HCT116 (cell line): ENCODE measurements around the gene GALNT11. TPM values are rescaled to one million over a fixed set of nuclear protein-coding genes. Genes with fewer than 3 reads are reported as not detected.

ENCODE experiments used
- ATAC-seq: fragments of 200-7000 bp; cut with Tn5 transposase; 2 replicates; pipeline ENCODE4 v1.9.1; 2020; ENCODE audit warnings: mild to moderate bottlenecking, moderate library complexity
- BruUV-seq: library from RNA; stranded (reverse); fragments of 400-500 nt; replicated peaks from 2 replicates; lab custom pipeline; 2021; lab: Mats Ljungman, UMichigan
- CTCF ChIA-PET: fragments of 300-600 bp; sonication (Branson Sonifier 250); formaldehyde crosslinking; loops from one replicate; lab custom pipeline; 2021; ENCODE audit warnings: antibody characterized with exemption; lab: Charles Lee
- POLR2A ChIA-PET: fragments of 300-600, 350-600 bp; sonication (Branson Sonifier 250); formaldehyde crosslinking; loops from one replicate; lab custom pipeline; 2021; ENCODE audit warnings: antibody characterized with exemption; lab: Charles Lee
- RAD21 ChIA-PET, 2 experiments: fragments of 300-600 bp; sonication (Branson Sonifier 250); formaldehyde crosslinking; loops; one replicate each; lab custom pipeline; 2023; ENCODE audit warnings: low total read pairs in 2 of 2; ENCODE audit not compliant: uncharacterized antibody in 2 of 2, unreplicated experiment in 2 of 2, low non-redundant PET in 1 of 2; lab: Charles Lee
- DNase-seq: peaks from one replicate; pipeline ENCODE4 v3.0.0-alpha.2; 2010; ENCODE audit warnings: low read depth, low spot score
- H2AFZ ChIP-seq: fragments of 200-600 bp; shearing (Covaris generic), sonication (generic); 2 replicates; pipeline ENCODE4 v1.6.1; 2017; ENCODE audit warnings: low read depth, mixed run types, mixed read lengths, antibody characterized with exemption, low read length; ENCODE audit not compliant: poor library complexity, severe bottlenecking
- H3K27ac ChIP-seq: 2 replicates; pipeline ENCODE4 v1.5.1; 2012; ENCODE audit warnings: low read depth, low read length
- H3K27me3 ChIP-seq: fragments of 200-600 bp; sonication (generic); 2 replicates; pipeline ENCODE4 v1.6.1; 2016; ENCODE audit warnings: mixed run types, low read length, mixed read lengths; ENCODE audit not compliant: insufficient read depth
- H3K36me3 ChIP-seq, 2 experiments: fragments of 200-500 bp in 1 of 2; fragments of 200-600 bp in 1 of 2; sonication (Bioruptor generic) in 1 of 2; sonication (generic) in 1 of 2; 2 replicates each; pipeline versions ENCODE4 v1.5.1 to v1.6.1; 2014 to 2016; ENCODE audit warnings: low read length in 2 of 2, inconsistent platforms in 1 of 2, mixed read lengths in 1 of 2, mixed run types in 1 of 2; ENCODE audit not compliant: insufficient read depth in 2 of 2, control insufficient read depth in 1 of 2
- H3K4me1 ChIP-seq, 2 experiments: fragments of 200-600 bp in 1 of 2; sonication (generic) in 1 of 2; 2 replicates each; pipeline versions ENCODE4 v1.5.1 to v1.6.1; 2012 to 2017; ENCODE audit warnings: low read length in 2 of 2, inconsistent platforms in 1 of 2, mild to moderate bottlenecking in 1 of 2, mixed read lengths in 1 of 2, mixed run types in 1 of 2, moderate library complexity in 1 of 2; ENCODE audit not compliant: insufficient read depth in 2 of 2, control insufficient read depth in 1 of 2
- H3K4me2 ChIP-seq: fragments of 200-600 bp; sonication (generic); 2 replicates; pipeline ENCODE4 v1.6.1; 2017; ENCODE audit warnings: mixed run types, low read length, mixed read lengths
- H3K4me3 ChIP-seq, 2 experiments: fragments of 200-600 bp in 1 of 2; sonication (generic) in 1 of 2; replicated peaks in 1 of 2; 2 replicates each; pipeline ENCODE4 v1.5.1; 2011 to 2016; ENCODE audit warnings: low read length in 2 of 2, control low read depth in 1 of 2, low read depth in 1 of 2, mild to moderate bottlenecking in 1 of 2, mixed read lengths in 1 of 2, mixed run types in 1 of 2
- H3K79me2 ChIP-seq: fragments of 200-600 bp; sonication (generic); 2 replicates; pipeline ENCODE4 v1.6.1; 2017; ENCODE audit warnings: mild to moderate bottlenecking, mixed run types, low read length, moderate library complexity, mixed read lengths; ENCODE audit not compliant: insufficient read depth
- H3K9ac ChIP-seq: fragments of 200-600 bp; sonication (generic); 2 replicates; pipeline ENCODE4 v1.6.1; 2016; ENCODE audit warnings: low read length, mixed read lengths
- H3K9me2 ChIP-seq: fragments of 200-600 bp; sonication (generic), shearing (Covaris generic); 2 replicates; pipeline ENCODE4 v1.6.1; 2017; ENCODE audit warnings: mixed run types, mild to moderate bottlenecking, moderate library complexity; ENCODE audit not compliant: insufficient read depth
- H3K9me3 ChIP-seq, 2 experiments: fragments of 200-500 bp in 1 of 2; fragments of 200-600 bp in 1 of 2; sonication (Bioruptor generic) in 1 of 2; sonication (generic) in 1 of 2; 2 replicates each; pipeline ENCODE4 v1.6.1; 2014 to 2017; ENCODE audit warnings: low read length in 2 of 2, mixed read lengths in 2 of 2, inconsistent platforms in 1 of 2, low read depth in 1 of 2, mild to moderate bottlenecking in 1 of 2, mixed run types in 1 of 2, moderate library complexity in 1 of 2; ENCODE audit not compliant: control insufficient read depth in 1 of 2, insufficient read depth in 1 of 2
- H4K20me1 ChIP-seq: fragments of 200-600 bp; sonication (generic), shearing (Covaris generic); 2 replicates; pipeline ENCODE4 v1.6.1; 2017; ENCODE audit warnings: mixed run types, mild to moderate bottlenecking, moderate library complexity; ENCODE audit not compliant: insufficient read depth
- CBX3 ChIP-seq: IDR thresholded peaks from 2 replicates; pipeline ENCODE4 v1.6.1; 2012; ENCODE audit warnings: low read depth
- CEBPB ChIP-seq: IDR thresholded peaks from 2 replicates; pipeline ENCODE4 v1.6.1; 2012; ENCODE audit warnings: low read depth
- ELF1 ChIP-seq: IDR thresholded peaks from 2 replicates; pipeline ENCODE4 v1.6.1; 2012; ENCODE audit warnings: low read depth, borderline replicate concordance
- EZH2 ChIP-seq: fragments of 200-600 bp; sonication (generic); IDR thresholded peaks from 2 replicates; pipeline ENCODE4 v1.6.1; 2017; ENCODE audit warnings: antibody characterized with exemption, mixed run types
- EZH2phosphoT487 ChIP-seq: fragments of 200-600 bp; IDR thresholded peaks from 2 replicates; pipeline ENCODE4 v1.6.1; 2018; ENCODE audit warnings: antibody characterized with exemption, borderline replicate concordance
- FOSL1 ChIP-seq: IDR thresholded peaks from 2 replicates; pipeline ENCODE4 v1.6.1; 2012; ENCODE audit warnings: low read depth
- JUND ChIP-seq: IDR thresholded peaks from 2 replicates; pipeline ENCODE4 v1.6.1; 2012
- POLR2AphosphoS5 ChIP-seq: IDR thresholded peaks from 2 replicates; pipeline ENCODE4 v1.6.1; 2011; ENCODE audit warnings: mild to moderate bottlenecking, low read depth, low read length, moderate library complexity
- RAD21 ChIP-seq: IDR thresholded peaks from 2 replicates; pipeline ENCODE4 v1.6.1; 2012; ENCODE audit warnings: low read depth, mild to moderate bottlenecking
- SRF ChIP-seq: IDR thresholded peaks from 2 replicates; pipeline ENCODE4 v1.6.1; 2012; ENCODE audit warnings: low read depth
- TCF7L2 ChIP-seq: IDR thresholded peaks from 2 replicates; pipeline ENCODE4 v1.7.0; 2011; ENCODE audit warnings: borderline replicate concordance, inconsistent platforms; ENCODE audit not compliant: insufficient read depth, insufficient read length; ENCODE audit errors: extremely low read depth
- ZBTB33 ChIP-seq: IDR thresholded peaks from 2 replicates; pipeline ENCODE4 v1.6.1; 2011; ENCODE audit warnings: mild to moderate bottlenecking, low read length, moderate library complexity; ENCODE audit not compliant: insufficient replicate concordance; ENCODE audit errors: extremely low read depth
- ZFX ChIP-seq: fragments of 450-650 bp; IDR thresholded peaks from 2 replicates; pipeline ENCODE4 v1.6.1; 2017
- ZNF274 ChIP-seq: fragments of 200-500 bp; sonication (Bioruptor generic); IDR thresholded peaks from 2 replicates; pipeline ENCODE4 v1.6.1; 2014; ENCODE audit warnings: mild to moderate bottlenecking, low read depth, low read length, inconsistent platforms
- intact Hi-C: fragments of 100-400 bp; cut with micrococcal nuclease; formaldehyde crosslinking; loops from 2 replicates; pipeline ENCODE4 v1.10.0; 2022
- total RNA-seq: library from RNA; stranded (reverse); gene quantifications from one replicate; pipeline ENCODE4 v1.2.1, GENCODE V29; 2021; ENCODE audit not compliant: unreplicated experiment
- TF ChIP-seq, protein P1 (sequence below): IDR thresholded peaks from 2 replicates; pipeline ENCODE4 v1.6.1; 2012
- TF ChIP-seq, protein P2 (sequence below): IDR thresholded peaks from 2 replicates; pipeline ENCODE4 v1.6.1; 2012
- TF ChIP-seq, protein P3 (sequence below): IDR thresholded peaks from 2 replicates; pipeline ENCODE4 v1.6.1; 2012; ENCODE audit warnings: low read depth

GALNT11 gene
- total RNA-seq, 1 experiment from 2014 or later: 28.9 TPM

- TF ChIP-seq ZBTB33 (no peak), ELF1 (no peak)
- TF ChIP-seq, protein P1, sequence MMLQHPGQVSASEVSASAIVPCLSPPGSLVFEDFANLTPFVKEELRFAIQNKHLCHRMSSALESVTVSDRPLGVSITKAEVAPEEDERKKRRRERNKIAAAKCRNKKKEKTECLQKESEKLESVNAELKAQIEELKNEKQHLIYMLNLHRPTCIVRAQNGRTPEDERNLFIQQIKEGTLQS: no peak
Observed at GRCh38 chr7:152128252-152128651, 102.8 kb downstream of the GALNT11 start (continued).

- H3K27me3 ChIP-seq: no peaks in the 10 kb centered on the region
- ChIA-PET CTCF (no interaction called here), POLR2A (no interaction called here), RAD21 (no interaction called here)
- no peaks in the 10 kb centered on the region for H3K4me1 ChIP-seq
- no peak overlapping the region for H3K27ac ChIP-seq
- H3K9me3 ChIP-seq: no peaks in the 10 kb centered on the region
- H3K4me2 ChIP-seq: no peak overlapping the region
- H3K4me3 ChIP-seq: no peak overlapping the region
- H4K20me1 ChIP-seq: no peaks in the 10 kb centered on the region
- BruUV-seq: no TSS peak
- H3K9ac ChIP-seq: no peak overlapping the region
- peaks cover 0 to 10% of the 10 kb centered on the region in 2 experiments; a peak in 2 of 4 replicates for H3K36me3 ChIP-seq
- TF ChIP-seq JUND (no peak), CBX3 (no peak), ZNF274 (no peak), EZH2phosphoT487 (no peak), ZBTB33 (no peak), POLR2AphosphoS5 (no peak), EZH2 (no peak), SRF (no peak), TCF7L2 (no peak), ZFX (no peak), CEBPB (no peak), FOSL1 (no peak), RAD21 (no peak)
- TF ChIP-seq, protein P2, sequence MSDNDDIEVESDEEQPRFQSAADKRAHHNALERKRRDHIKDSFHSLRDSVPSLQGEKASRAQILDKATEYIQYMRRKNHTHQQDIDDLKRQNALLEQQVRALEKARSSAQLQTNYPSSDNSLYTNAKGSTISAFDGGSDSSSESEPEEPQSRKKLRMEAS: no peak
- TF ChIP-seq, protein P3, sequence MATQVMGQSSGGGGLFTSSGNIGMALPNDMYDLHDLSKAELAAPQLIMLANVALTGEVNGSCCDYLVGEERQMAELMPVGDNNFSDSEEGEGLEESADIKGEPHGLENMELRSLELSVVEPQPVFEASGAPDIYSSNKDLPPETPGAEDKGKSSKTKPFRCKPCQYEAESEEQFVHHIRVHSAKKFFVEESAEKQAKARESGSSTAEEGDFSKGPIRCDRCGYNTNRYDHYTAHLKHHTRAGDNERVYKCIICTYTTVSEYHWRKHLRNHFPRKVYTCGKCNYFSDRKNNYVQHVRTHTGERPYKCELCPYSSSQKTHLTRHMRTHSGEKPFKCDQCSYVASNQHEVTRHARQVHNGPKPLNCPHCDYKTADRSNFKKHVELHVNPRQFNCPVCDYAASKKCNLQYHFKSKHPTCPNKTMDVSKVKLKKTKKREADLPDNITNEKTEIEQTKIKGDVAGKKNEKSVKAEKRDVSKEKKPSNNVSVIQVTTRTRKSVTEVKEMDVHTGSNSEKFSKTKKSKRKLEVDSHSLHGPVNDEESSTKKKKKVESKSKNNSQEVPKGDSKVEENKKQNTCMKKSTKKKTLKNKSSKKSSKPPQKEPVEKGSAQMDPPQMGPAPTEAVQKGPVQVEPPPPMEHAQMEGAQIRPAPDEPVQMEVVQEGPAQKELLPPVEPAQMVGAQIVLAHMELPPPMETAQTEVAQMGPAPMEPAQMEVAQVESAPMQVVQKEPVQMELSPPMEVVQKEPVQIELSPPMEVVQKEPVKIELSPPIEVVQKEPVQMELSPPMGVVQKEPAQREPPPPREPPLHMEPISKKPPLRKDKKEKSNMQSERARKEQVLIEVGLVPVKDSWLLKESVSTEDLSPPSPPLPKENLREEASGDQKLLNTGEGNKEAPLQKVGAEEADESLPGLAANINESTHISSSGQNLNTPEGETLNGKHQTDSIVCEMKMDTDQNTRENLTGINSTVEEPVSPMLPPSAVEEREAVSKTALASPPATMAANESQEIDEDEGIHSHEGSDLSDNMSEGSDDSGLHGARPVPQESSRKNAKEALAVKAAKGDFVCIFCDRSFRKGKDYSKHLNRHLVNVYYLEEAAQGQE: no peak
- TF ChIP-seq, protein P1: no peak
- H3K79me2 ChIP-seq: no peaks in the 10 kb centered on the region
- H3K9me2 ChIP-seq: no peaks in the 10 kb centered on the region
- intact Hi-C loops: no loop called here
- H2AFZ ChIP-seq: no peak overlapping the region
- ATAC-seq (no peak), DNase-seq (no peak)
Observed at GRCh38 chr7:152128741-152129461, 103.4 kb downstream of the GALNT11 start.
